ENCODE results near the gene PLAAT4. TPM values are rescaled to one million over a fixed set of nuclear protein-coding genes. Genes with fewer than 3 reads are reported as not detected.

PLAAT4 gene
- total RNA-seq, 1 experiment from 2014 or later, result 3.5 TPM

- Histone ChIP-seq H2AFZ (ENCODE audit: low read length) (no peak overlapping the region), H2BK15ac (ENCODE audit: low read depth, low read length) (no peak overlapping the region), H3T11ph (ENCODE audit: low read length) (no peak overlapping the region), H2BK20ac (ENCODE audit: low read depth, low read length, poor library complexity, severe bottlenecking) (no peak overlapping the region), H2BK12ac (ENCODE audit: insufficient read length, low read depth, low read length) (no peak overlapping the region), H4K5ac (ENCODE audit: insufficient read length, low read depth, low read length) (no peak overlapping the region), H3K9ac (ENCODE audit: extremely low read depth, insufficient read length, low read length) (no peak overlapping the region), H3K23me2 (ENCODE audit: insufficient read length, low read depth, low read length, poor library complexity, severe bottlenecking) (no peaks in the 10 kb centered on the region), H3K27ac (ENCODE audit: insufficient read length, low read depth, low read length) (no peak overlapping the region), H3K79me2 (ENCODE audit: insufficient read depth, low read length) (no peaks in the 10 kb centered on the region), H3K4me2 (ENCODE audit: insufficient read depth, insufficient read length, low read length) (no peak overlapping the region), H3K4me1 (ENCODE audit: insufficient read depth, low read length) (no peaks in the 10 kb centered on the region), H4K91ac (ENCODE audit: insufficient read length, low read depth, low read length) (no peak overlapping the region), H3K9me3 (ENCODE audit: control insufficient read depth, low read depth, low read length) (peaks cover 17% of the 10 kb centered on the region), H4K8ac (replicated peaks; ENCODE audit: insufficient read length, low read depth, low read length) (no peak overlapping the region), H3K4ac (ENCODE audit: low read depth, low read length) (no peak overlapping the region), H4K20me1 (ENCODE audit: control insufficient read depth, insufficient read depth, insufficient read length) (no peaks in the 10 kb centered on the region), H3K23ac (ENCODE audit: insufficient read length, low read depth, low read length) (no peak overlapping the region), H3K14ac (ENCODE audit: insufficient read depth, low read length) (no peak overlapping the region), H3K18ac (ENCODE audit: insufficient read length, low read depth, low read length) (no peak overlapping the region), H2BK120ac (ENCODE audit: low read depth, low read length, poor library complexity, severe bottlenecking) (no peak overlapping the region), H3K79me1 (ENCODE audit: insufficient read depth, low read depth, low read length, poor library complexity, severe bottlenecking) (no peaks in the 10 kb centered on the region), H3K27me3 (ENCODE audit: insufficient read depth, low read length) (no peaks in the 10 kb centered on the region), H3K56ac (ENCODE audit: insufficient read length, low read depth, low read length) (no peak overlapping the region), H2AK5ac (ENCODE audit: insufficient read length, low read length) (no peak overlapping the region), H2BK5ac (ENCODE audit: insufficient read length, low read length) (no peak overlapping the region)
- no peak overlapping the region for H3K4me3 Mint-ChIP-seq
- peaks cover 37 to 45% of the 10 kb centered on the region in 2 experiments for H3K9me3 Mint-ChIP-seq
- TF ChIP-seq CTCF (conservative IDR thresholded peaks at IDR 0.05), result no peak
- peaks cover 7 to 52% (median 44%) of the 10 kb centered on the region in 3 experiments; a peak in 6 of 7 replicates for H3K36me3 Mint-ChIP-seq (ENCODE audit: insufficient read depth in 1 of 3, low read depth in 3 of 3)
- WGBS (ENCODE audit: extremely low coverage, insufficient read length, low lambda C conversion rate), result 100% methylated on average over 1 of the region's 2 CpGs
- no peak overlapping the region for H3K27ac Mint-ChIP-seq
- DNase-seq, result no peak
- no peaks in the 10 kb centered on the region for H3K27me3 Mint-ChIP-seq (ENCODE audit: low read depth)
- H3K4me1 Mint-ChIP-seq, result peaks cover 0 to 9% of the 10 kb centered on the region in 2 experiments; a peak in 2 of 4 replicates
Measured at GRCh38 chr11:63521896-63522295, 14.7 kb upstream of the PLAAT4 start.

All from H9 (cell line).